Upper lobe of left lung (tissue), 6 donors: ENCODE results near the gene ATP4A. TPM values are rescaled to one million over a fixed set of nuclear protein-coding genes. Genes with fewer than 3 reads are reported as not detected.

Source experiments
- ATAC-seq, 2 donors: fragments of 200-7000 bp; cut with Tn5 transposase; one replicate each; pipeline ENCODE4 v1.9.1; 2022; ENCODE audit warnings: mild to moderate bottlenecking in 2 of 2, moderate library complexity in 2 of 2; ENCODE audit not compliant: low FRiP score in 2 of 2
- DNase-seq, 2 donors: peaks; one replicate each; pipeline ENCODE4 v3.0.0-alpha.2; 2019 to 2020
- H3K27ac ChIP-seq, 4 donors: fragments of 200-600 bp; sonication (generic); one replicate each; pipeline ENCODE4 v1.5.1; 2016 to 2019
- H3K27me3 ChIP-seq, 4 donors: fragments of 200-600 bp; sonication (generic); one replicate each; pipeline ENCODE4 v1.5.1; 2017 to 2019
- H3K36me3 ChIP-seq, 4 donors: fragments of 200-600 bp; sonication (generic); one replicate each; pipeline ENCODE4 v1.5.1; 2016 to 2019
- H3K4me1 ChIP-seq, 4 donors: fragments of 200-600 bp; sonication (generic); one replicate each; pipeline ENCODE4 v1.5.1; 2018 to 2019
- H3K4me3 ChIP-seq, 4 donors: fragments of 200-600 bp; sonication (generic); one replicate each; pipeline ENCODE4 v1.5.1; 2017 to 2019; ENCODE audit warnings: mild to moderate bottlenecking in 2 of 4, moderate library complexity in 1 of 4
- H3K9me3 ChIP-seq, 4 donors: fragments of 200-600 bp; sonication (generic); one replicate each; pipeline ENCODE4 v1.5.1; 2018 to 2019
- CTCF ChIP-seq, 6 experiments: fragments of 450-650 bp in 4 of 6; fragments of 200-600 bp in 2 of 6; sonication (generic) in 2 of 6; IDR thresholded peaks; one replicate each; pipeline ENCODE4 v1.5.1; 2016 to 2019; ENCODE audit warnings: antibody characterized with exemption in 6 of 6
- EP300 ChIP-seq, 4 donors: sonication (generic); formaldehyde crosslinking; IDR thresholded peaks; one replicate each; pipeline ENCODE4 v1.5.1; 2017; ENCODE audit warnings: antibody characterized with exemption in 4 of 4, control low read depth in 2 of 4
- POLR2A ChIP-seq, 4 donors: fragments of 450-650 bp; IDR thresholded peaks; one replicate each; pipeline ENCODE4 v1.5.1; 2016 to 2017; ENCODE audit warnings: antibody characterized with exemption in 4 of 4, mild to moderate bottlenecking in 2 of 4
- POLR2AphosphoS5 ChIP-seq, 2 donors: sonication (generic); formaldehyde crosslinking; IDR thresholded peaks; one replicate each; pipeline ENCODE4 v1.5.1; 2017; ENCODE audit warnings: antibody characterized with exemption in 2 of 2
- WGBS, 2 donors: methylation state at CpG; one replicate each; pipeline ENCODE4 v1.1.5; 2017 to 2018; 5-methylcytosine and 5-hydroxymethylcytosine counted together
- total RNA-seq, 6 donors: library from RNA; depleted of rRNA in 4 of 6; stranded (reverse); fragments of >200 nt in 4 of 6; gene quantifications; one replicate each; pipeline versions ENCODE4 v1.1.0 to v1.2.1, GENCODE V29; 2016 to 2021
- donor health status: DM: no; HTN: no; CAD: no; lungs with moderate emphysema.
- donor health status: DM: no; HTN: yes; CAD: no; lungs with severe emphysema.

Gene ATP4A
- total RNA-seq, 6 donors from 2014 or later, result not detected

DNA sequence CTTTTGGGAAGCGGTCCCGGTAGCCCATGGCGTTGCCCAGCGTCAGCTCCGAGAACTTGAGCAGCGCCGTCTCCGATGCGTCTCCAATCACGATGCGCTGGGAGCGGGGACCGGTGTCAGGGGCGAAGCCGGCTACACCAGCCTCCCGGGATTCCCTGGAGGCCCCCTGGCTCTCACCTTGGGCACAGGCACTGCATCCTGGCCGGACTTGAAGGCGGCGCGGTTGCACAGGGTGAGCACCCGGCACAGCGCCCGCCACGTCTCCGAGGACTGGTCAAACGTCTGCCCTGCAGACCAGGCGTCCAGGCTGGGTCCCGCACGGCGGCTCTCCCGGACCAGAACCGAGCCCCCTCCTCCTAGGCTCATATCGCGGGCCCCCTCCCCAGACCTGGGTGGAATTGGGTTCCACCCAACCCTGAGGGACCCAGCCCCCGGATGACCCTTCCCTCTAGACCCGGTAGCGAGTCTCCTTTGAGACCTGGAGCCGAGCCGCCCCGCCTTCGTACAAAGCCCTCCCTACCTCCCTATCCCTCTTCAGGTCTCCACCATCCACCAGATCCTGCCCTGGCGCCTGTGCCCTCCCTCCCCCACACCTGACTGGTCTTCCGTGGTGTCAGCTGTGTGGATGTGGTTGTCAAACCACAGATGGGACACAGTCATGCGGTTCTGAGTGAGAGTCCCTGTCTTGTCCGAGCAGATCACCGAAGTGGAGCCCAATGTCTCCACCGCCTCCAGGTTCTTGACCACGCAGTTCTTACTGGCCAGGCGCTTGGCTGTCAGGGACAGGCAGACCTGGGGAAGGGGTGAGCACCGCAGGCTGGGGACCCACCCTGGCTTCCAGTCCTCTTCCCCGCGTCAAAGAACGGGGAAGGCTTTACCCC is 4.8 kb downstream of the ATP4A start:
- Histone ChIP-seq H3K27me3 (peaks cover 0 to 18% (median 7%) of the 10 kb centered on the region in 4 donors), H3K36me3 (no peaks in the 10 kb centered on the region), H3K9me3 (no peaks in the 10 kb centered on the region), H3K4me1 (peaks cover 5 to 14% (median 12%) of the 10 kb centered on the region in 4 donors), H3K4me3 (peak overlapping the region in 3 of 4 donors; percentile 40 to 53 (median 45)), H3K27ac (no peak overlapping the region)
- DNase-seq (no peak), ATAC-seq (no peak)
- 42 to 67% methylated on average over 20 to 29 of the region's 53 CpGs for WGBS, 2 donors
- TF ChIP-seq POLR2A (IDR thresholded peaks at IDR 0.05) (no peak), EP300 (IDR thresholded peaks at IDR 0.05) (no peak), POLR2AphosphoS5 (IDR thresholded peaks at IDR 0.05) (no peak), CTCF (IDR thresholded peaks at IDR 0.05) (no peak)

GRCh38 chr19:35557539-35558399 is 5.7 kb downstream of the ATP4A start:
- DNase-seq, result peak; percentile 55 to 93
- Histone ChIP-seq H3K36me3 (no peaks in the 10 kb centered on the region), H3K27ac (no peak overlapping the region), H3K27me3 (peaks cover 0 to 18% (median 7%) of the 10 kb centered on the region in 4 donors), H3K4me3 (peak overlapping the region in 3 of 4 donors; percentile 40 to 53 (median 45)), H3K4me1 (peaks cover 5 to 14% (median 12%) of the 10 kb centered on the region in 4 donors), H3K9me3 (no peaks in the 10 kb centered on the region)
- ATAC-seq, result peak in 1 of 2 donors; percentile 64
- 6 to 7% methylated on average over 33 to 45 of the region's 60 CpGs for WGBS, 2 donors
- TF ChIP-seq POLR2AphosphoS5 (IDR thresholded peaks at IDR 0.05) (no peak), CTCF (IDR thresholded peaks at IDR 0.05) (no peak), EP300 (IDR thresholded peaks at IDR 0.05) (no peak), POLR2A (IDR thresholded peaks at IDR 0.05) (no peak)

DNA sequence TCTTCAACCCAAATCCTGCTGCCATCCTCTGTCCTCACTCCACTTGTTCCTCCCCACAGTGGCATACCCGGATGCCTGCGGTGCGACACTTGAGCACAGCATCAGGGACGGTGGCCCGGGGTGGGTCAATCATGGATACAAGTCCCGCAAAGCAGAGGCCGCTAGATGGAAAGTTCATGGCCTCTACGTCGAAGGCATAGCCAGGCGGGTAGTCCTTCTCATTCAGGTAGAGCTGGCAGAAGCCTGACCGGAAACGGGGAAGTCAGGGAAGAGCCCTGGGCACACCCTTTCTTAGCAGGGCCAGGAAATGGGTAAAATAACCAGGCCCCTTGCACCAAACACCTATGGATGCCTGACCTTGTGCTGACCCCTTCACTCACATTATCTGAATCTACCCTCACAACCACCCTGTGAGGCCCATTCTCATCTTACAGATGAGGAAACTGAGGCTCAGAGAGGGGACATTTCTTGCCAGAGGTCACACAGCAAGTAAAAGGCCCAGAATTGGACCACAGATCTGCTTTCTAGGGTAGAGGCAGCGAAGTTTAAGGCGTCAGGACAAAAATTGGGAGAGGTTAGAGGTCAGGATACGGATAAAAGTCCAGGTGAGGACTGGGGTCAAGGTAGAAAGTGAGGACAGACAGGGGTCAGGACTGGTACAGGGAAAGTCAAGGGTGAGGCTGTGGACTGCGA is 6.5 kb downstream of the ATP4A start:
- no peak overlapping the region for H3K27ac ChIP-seq
- H3K4me3 ChIP-seq, result no peak overlapping the region
- ATAC-seq (no peak), DNase-seq (no peak)
- no peaks in the 10 kb centered on the region for H3K36me3 ChIP-seq
- peaks cover 5 to 14% (median 12%) of the 10 kb centered on the region in 4 donors for H3K4me1 ChIP-seq
- H3K9me3 ChIP-seq, result no peaks in the 10 kb centered on the region
- TF ChIP-seq EP300 (IDR thresholded peaks at IDR 0.05) (no peak), POLR2A (IDR thresholded peaks at IDR 0.05) (no peak), CTCF (IDR thresholded peaks at IDR 0.05) (no peak), POLR2AphosphoS5 (IDR thresholded peaks at IDR 0.05) (no peak)
- 83 to 84% methylated on average over 16 of the region's 16 CpGs for WGBS, 2 donors
- peaks cover 0 to 18% (median 7%) of the 10 kb centered on the region in 4 donors for H3K27me3 ChIP-seq

DNA sequence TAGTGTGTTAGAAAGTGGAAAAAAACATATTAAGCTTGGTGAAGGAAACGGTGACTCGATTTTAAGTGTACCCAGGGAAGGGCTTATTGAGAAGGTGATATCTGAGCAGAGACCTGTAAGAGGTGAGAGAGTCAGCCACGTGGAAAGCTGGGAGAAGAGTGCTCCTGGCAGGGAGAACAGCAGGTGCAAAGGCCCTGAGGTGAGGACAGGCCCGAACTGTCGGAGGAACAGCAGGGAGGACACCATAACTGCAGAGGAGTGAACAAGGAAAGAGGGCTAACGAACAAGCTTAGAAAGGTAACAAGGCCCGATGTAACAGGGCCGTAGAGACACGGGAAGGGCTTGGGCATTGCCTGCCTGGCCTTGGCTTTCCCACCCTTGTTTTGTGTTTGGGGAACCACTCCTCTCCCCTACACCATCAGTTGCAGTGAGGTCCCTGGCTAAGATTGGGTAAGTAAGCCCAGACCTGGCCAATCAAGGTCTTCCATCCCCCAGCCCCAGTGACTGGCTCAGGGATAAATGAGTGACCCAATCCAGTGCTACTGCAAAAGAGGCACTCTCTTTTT is 7.3 kb downstream of the ATP4A start:
- 83 to 90% methylated on average over 9 of the region's 9 CpGs for WGBS, 2 donors
- Histone ChIP-seq H3K36me3 (no peaks in the 10 kb centered on the region), H3K4me3 (no peak overlapping the region), H3K4me1 (peaks cover 5 to 14% (median 12%) of the 10 kb centered on the region in 4 donors), H3K9me3 (no peaks in the 10 kb centered on the region), H3K27ac (no peak overlapping the region), H3K27me3 (peaks cover 0 to 18% (median 7%) of the 10 kb centered on the region in 4 donors)
- DNase-seq (no peak), ATAC-seq (no peak)
- no peak for TF ChIP-seq EP300 (IDR thresholded peaks at IDR 0.05)
- TF ChIP-seq POLR2AphosphoS5 (IDR thresholded peaks at IDR 0.05), result no peak
- no peak for TF ChIP-seq CTCF (IDR thresholded peaks at IDR 0.05)
- no peak for TF ChIP-seq POLR2A (IDR thresholded peaks at IDR 0.05)
